ENCODE measurements around the gene HS3ST4. TPM values are rescaled to one million over a fixed set of nuclear protein-coding genes. Genes with fewer than 3 reads are reported as not detected.

The HS3ST4 gene
- total and polyA plus RNA-seq, 2 of the 8 experiments (the other 6 are each of a cell fraction or from before 2014, with no cell fraction given): 1.9 to 3.3 TPM

DNA sequence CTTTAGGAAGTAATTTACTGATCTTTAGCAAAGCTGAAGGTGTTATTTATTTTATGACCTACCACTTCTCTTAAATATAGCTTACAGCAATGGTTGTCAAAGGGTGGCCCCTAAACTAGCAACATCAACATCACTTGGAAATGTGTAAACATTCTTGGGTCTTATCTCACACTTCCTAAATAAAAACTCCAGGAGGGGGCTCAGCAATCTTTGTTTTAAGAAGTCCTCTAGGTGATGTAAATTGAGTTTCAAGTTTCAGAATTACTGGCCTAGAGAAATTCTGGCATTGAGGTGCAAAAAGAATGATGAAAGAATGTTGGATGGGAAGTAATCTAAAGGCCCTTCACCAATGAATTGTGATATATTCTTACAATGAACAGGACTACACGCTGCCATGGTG is 142.3 kb downstream of the HS3ST4 start (continued):
- TF ChIP-seq CREB1 (IDR thresholded peaks at IDR 0.05): no peak
- TF ChIP-seq SIRT6 (IDR thresholded peaks at IDR 0.05; ENCODE audit: low read length): no peak
- no peak for TF ChIP-seq SP4 (IDR thresholded peaks at IDR 0.05; ENCODE audit: low read length)
- TF ChIP-seq, protein P1, sequence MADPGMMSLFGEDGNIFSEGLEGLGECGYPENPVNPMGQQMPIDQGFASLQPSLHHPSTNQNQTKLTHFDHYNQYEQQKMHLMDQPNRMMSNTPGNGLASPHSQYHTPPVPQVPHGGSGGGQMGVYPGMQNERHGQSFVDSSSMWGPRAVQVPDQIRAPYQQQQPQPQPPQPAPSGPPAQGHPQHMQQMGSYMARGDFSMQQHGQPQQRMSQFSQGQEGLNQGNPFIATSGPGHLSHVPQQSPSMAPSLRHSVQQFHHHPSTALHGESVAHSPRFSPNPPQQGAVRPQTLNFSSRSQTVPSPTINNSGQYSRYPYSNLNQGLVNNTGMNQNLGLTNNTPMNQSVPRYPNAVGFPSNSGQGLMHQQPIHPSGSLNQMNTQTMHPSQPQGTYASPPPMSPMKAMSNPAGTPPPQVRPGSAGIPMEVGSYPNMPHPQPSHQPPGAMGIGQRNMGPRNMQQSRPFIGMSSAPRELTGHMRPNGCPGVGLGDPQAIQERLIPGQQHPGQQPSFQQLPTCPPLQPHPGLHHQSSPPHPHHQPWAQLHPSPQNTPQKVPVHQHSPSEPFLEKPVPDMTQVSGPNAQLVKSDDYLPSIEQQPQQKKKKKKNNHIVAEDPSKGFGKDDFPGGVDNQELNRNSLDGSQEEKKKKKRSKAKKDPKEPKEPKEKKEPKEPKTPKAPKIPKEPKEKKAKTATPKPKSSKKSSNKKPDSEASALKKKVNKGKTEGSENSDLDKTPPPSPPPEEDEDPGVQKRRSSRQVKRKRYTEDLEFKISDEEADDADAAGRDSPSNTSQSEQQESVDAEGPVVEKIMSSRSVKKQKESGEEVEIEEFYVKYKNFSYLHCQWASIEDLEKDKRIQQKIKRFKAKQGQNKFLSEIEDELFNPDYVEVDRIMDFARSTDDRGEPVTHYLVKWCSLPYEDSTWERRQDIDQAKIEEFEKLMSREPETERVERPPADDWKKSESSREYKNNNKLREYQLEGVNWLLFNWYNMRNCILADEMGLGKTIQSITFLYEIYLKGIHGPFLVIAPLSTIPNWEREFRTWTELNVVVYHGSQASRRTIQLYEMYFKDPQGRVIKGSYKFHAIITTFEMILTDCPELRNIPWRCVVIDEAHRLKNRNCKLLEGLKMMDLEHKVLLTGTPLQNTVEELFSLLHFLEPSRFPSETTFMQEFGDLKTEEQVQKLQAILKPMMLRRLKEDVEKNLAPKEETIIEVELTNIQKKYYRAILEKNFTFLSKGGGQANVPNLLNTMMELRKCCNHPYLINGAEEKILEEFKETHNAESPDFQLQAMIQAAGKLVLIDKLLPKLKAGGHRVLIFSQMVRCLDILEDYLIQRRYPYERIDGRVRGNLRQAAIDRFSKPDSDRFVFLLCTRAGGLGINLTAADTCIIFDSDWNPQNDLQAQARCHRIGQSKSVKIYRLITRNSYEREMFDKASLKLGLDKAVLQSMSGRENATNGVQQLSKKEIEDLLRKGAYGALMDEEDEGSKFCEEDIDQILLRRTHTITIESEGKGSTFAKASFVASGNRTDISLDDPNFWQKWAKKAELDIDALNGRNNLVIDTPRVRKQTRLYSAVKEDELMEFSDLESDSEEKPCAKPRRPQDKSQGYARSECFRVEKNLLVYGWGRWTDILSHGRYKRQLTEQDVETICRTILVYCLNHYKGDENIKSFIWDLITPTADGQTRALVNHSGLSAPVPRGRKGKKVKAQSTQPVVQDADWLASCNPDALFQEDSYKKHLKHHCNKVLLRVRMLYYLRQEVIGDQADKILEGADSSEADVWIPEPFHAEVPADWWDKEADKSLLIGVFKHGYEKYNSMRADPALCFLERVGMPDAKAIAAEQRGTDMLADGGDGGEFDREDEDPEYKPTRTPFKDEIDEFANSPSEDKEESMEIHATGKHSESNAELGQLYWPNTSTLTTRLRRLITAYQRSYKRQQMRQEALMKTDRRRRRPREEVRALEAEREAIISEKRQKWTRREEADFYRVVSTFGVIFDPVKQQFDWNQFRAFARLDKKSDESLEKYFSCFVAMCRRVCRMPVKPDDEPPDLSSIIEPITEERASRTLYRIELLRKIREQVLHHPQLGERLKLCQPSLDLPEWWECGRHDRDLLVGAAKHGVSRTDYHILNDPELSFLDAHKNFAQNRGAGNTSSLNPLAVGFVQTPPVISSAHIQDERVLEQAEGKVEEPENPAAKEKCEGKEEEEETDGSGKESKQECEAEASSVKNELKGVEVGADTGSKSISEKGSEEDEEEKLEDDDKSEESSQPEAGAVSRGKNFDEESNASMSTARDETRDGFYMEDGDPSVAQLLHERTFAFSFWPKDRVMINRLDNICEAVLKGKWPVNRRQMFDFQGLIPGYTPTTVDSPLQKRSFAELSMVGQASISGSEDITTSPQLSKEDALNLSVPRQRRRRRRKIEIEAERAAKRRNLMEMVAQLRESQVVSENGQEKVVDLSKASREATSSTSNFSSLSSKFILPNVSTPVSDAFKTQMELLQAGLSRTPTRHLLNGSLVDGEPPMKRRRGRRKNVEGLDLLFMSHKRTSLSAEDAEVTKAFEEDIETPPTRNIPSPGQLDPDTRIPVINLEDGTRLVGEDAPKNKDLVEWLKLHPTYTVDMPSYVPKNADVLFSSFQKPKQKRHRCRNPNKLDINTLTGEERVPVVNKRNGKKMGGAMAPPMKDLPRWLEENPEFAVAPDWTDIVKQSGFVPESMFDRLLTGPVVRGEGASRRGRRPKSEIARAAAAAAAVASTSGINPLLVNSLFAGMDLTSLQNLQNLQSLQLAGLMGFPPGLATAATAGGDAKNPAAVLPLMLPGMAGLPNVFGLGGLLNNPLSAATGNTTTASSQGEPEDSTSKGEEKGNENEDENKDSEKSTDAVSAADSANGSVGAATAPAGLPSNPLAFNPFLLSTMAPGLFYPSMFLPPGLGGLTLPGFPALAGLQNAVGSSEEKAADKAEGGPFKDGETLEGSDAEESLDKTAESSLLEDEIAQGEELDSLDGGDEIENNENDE (IDR thresholded peaks at IDR 0.05; ENCODE audit: insufficient replicate concordance, low read length): no peak
